Osteoblast (primary cell): ENCODE data around the gene KRT15. TPM values are rescaled to one million over a fixed set of nuclear protein-coding genes. Genes with fewer than 3 reads are reported as not detected.

Source experiments
- DNase-seq: peaks from one replicate; pipeline ENCODE4 v3.0.0; 2011; ENCODE audit warnings: low spot score, mixed read lengths; ENCODE audit not compliant: insufficient read length; ENCODE audit errors: missing footprints
- H2AFZ ChIP-seq: 2 replicates; pipeline ENCODE4 v1.6.0; 2011; ENCODE audit warnings: mild to moderate bottlenecking, low read length
- H3K27ac ChIP-seq: 2 replicates; pipeline ENCODE4 v1.5.1; 2011; ENCODE audit warnings: mild to moderate bottlenecking, low read depth, low read length, moderate library complexity
- H3K27me3 ChIP-seq: 2 replicates; pipeline ENCODE4 v1.6.0; 2012; ENCODE audit warnings: mild to moderate bottlenecking, control low read depth, inconsistent platforms, low read length, moderate library complexity; ENCODE audit not compliant: insufficient read depth
- H3K36me3 ChIP-seq: 2 replicates; pipeline ENCODE4 v1.5.1; 2011; ENCODE audit warnings: mild to moderate bottlenecking, low read length, control low read depth, moderate library complexity; ENCODE audit not compliant: insufficient read depth
- H3K4me1 ChIP-seq: 2 replicates; pipeline ENCODE4 v1.5.1; 2011; ENCODE audit warnings: mild to moderate bottlenecking, low read length, control low read depth, moderate library complexity; ENCODE audit not compliant: insufficient read depth
- H3K4me2 ChIP-seq: 2 replicates; pipeline ENCODE4 v1.6.0; 2011; ENCODE audit warnings: mild to moderate bottlenecking, low read length; ENCODE audit not compliant: insufficient read depth
- H3K4me3 ChIP-seq: fragments of 200-600 bp; sonication (generic); 3 replicates; pipeline ENCODE4 v1.5.1; 2012; ENCODE audit warnings: mild to moderate bottlenecking, low read length, inconsistent platforms; ENCODE audit not compliant: insufficient read depth
- H3K79me2 ChIP-seq: 2 replicates; pipeline ENCODE4 v1.6.0; 2012; ENCODE audit warnings: mild to moderate bottlenecking, low read length, control low read depth, inconsistent platforms; ENCODE audit not compliant: insufficient read depth
- H3K9me3 ChIP-seq: 2 replicates; pipeline ENCODE4 v1.5.1; 2011; ENCODE audit warnings: low read depth, low read length, control low read depth
- H4K20me1 ChIP-seq: 2 replicates; pipeline ENCODE4 v1.6.0; 2012; ENCODE audit warnings: mild to moderate bottlenecking, low read length, control low read depth; ENCODE audit not compliant: insufficient read depth
- total RNA-seq: library from RNA; depleted of rRNA; stranded (reverse); fragments of >200 nt; gene quantifications from 2 replicates; pipeline ENCODE4 v1.2.3, GENCODE V29; 2012
- TF ChIP-seq, protein P1 (sequence below): IDR thresholded peaks from 2 replicates; pipeline ENCODE4 v1.5.1; 2011; ENCODE audit warnings: mild to moderate bottlenecking, low read depth, low read length, moderate library complexity; ENCODE audit errors: extremely low read depth

The KRT15 gene
- total RNA-seq, 1 donor = 0.72 TPM

DNA sequence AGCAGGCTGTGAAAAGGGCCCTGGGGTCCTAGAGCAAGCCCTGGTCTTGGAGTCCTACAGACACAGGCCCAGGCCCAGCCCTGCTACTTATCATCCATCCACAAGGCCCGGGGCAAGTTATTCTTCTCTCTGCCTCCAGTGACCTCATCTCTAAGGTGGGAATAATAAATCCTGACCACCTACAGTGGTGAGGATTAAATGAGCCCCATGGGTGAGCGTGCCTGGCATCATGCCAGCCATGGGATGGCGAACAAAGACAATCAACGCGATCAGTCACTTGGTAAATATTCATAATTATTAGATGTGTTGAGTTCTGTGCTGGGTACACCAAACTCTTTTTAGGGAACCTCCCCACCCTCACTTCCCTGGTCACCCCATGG, 5.5 kb downstream of the KRT15 start:
- H3K79me2 ChIP-seq = no peaks in the 10 kb centered on the region
- H3K27ac ChIP-seq = no peak overlapping the region
- no peaks in the 10 kb centered on the region for H3K4me1 ChIP-seq
- H3K27me3 ChIP-seq = no peaks in the 10 kb centered on the region
- H3K4me3 ChIP-seq = no peak overlapping the region
- H3K36me3 ChIP-seq = no peaks in the 10 kb centered on the region
- H3K4me2 ChIP-seq = no peak overlapping the region
- H4K20me1 ChIP-seq = no peaks in the 10 kb centered on the region
- H3K9me3 ChIP-seq = no peaks in the 10 kb centered on the region
- no peak overlapping the region for H2AFZ ChIP-seq
- TF ChIP-seq, protein P1, sequence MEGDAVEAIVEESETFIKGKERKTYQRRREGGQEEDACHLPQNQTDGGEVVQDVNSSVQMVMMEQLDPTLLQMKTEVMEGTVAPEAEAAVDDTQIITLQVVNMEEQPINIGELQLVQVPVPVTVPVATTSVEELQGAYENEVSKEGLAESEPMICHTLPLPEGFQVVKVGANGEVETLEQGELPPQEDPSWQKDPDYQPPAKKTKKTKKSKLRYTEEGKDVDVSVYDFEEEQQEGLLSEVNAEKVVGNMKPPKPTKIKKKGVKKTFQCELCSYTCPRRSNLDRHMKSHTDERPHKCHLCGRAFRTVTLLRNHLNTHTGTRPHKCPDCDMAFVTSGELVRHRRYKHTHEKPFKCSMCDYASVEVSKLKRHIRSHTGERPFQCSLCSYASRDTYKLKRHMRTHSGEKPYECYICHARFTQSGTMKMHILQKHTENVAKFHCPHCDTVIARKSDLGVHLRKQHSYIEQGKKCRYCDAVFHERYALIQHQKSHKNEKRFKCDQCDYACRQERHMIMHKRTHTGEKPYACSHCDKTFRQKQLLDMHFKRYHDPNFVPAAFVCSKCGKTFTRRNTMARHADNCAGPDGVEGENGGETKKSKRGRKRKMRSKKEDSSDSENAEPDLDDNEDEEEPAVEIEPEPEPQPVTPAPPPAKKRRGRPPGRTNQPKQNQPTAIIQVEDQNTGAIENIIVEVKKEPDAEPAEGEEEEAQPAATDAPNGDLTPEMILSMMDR = no peak
- DNase-seq = no peak

GRCh38 chr17:41512546-41513167, 6.0 kb downstream of the KRT15 start:
- Histone ChIP-seq H3K27me3 (no peaks in the 10 kb centered on the region), H2AFZ (no peak overlapping the region), H3K36me3 (no peaks in the 10 kb centered on the region), H3K4me2 (no peak overlapping the region), H3K4me1 (no peaks in the 10 kb centered on the region), H3K9me3 (no peaks in the 10 kb centered on the region), H3K27ac (no peak overlapping the region), H3K4me3 (no peak overlapping the region), H3K79me2 (no peaks in the 10 kb centered on the region), H4K20me1 (no peaks in the 10 kb centered on the region)
- no peak for DNase-seq
- TF ChIP-seq, protein P1 = no peak

- Histone ChIP-seq H3K9me3 (no peaks in the 10 kb centered on the region), H2AFZ (no peak overlapping the region), H3K27ac (no peak overlapping the region), H3K27me3 (no peaks in the 10 kb centered on the region), H3K36me3 (no peaks in the 10 kb centered on the region), H3K79me2 (no peaks in the 10 kb centered on the region), H3K4me1 (no peaks in the 10 kb centered on the region), H3K4me3 (no peak overlapping the region), H3K4me2 (no peak overlapping the region), H4K20me1 (no peaks in the 10 kb centered on the region)
- TF ChIP-seq, protein P1 = no peak
- no peak for DNase-seq
Measured at GRCh38 chr17:41511716-41512115, 7.0 kb downstream of the KRT15 start.

GRCh38 chr17:41511116-41511515, 7.6 kb downstream of the KRT15 start:
- no peaks in the 10 kb centered on the region for H3K27me3 ChIP-seq
- DNase-seq = no peak
- H3K79me2 ChIP-seq = no peaks in the 10 kb centered on the region
- H2AFZ ChIP-seq = no peak overlapping the region
- H4K20me1 ChIP-seq = no peaks in the 10 kb centered on the region
- H3K4me2 ChIP-seq = no peak overlapping the region
- H3K4me1 ChIP-seq = no peaks in the 10 kb centered on the region
- no peak overlapping the region for H3K27ac ChIP-seq
- H3K36me3 ChIP-seq = no peaks in the 10 kb centered on the region
- H3K9me3 ChIP-seq = no peaks in the 10 kb centered on the region
- TF ChIP-seq, protein P1 = no peak
- H3K4me3 ChIP-seq = no peak overlapping the region
